HCT116 (cell line): Measurements from ENCODE around the gene LRFN3. TPM values are rescaled to one million over a fixed set of nuclear protein-coding genes. Genes with fewer than 3 reads are reported as not detected.

Source experiments
- ATAC-seq: fragments of 200-7000 bp; cut with Tn5 transposase; 2 replicates; pipeline ENCODE4 v1.9.1; 2020; ENCODE audit warnings: mild to moderate bottlenecking, moderate library complexity
- BruUV-seq: library from RNA; stranded (reverse); fragments of 400-500 nt; replicated peaks from 2 replicates; lab custom pipeline; 2021; lab: Mats Ljungman, UMichigan
- CTCF ChIA-PET: fragments of 300-600 bp; sonication (Branson Sonifier 250); formaldehyde crosslinking; loops from one replicate; lab custom pipeline; 2021; ENCODE audit warnings: antibody characterized with exemption; lab: Charles Lee
- POLR2A ChIA-PET: fragments of 300-600, 350-600 bp; sonication (Branson Sonifier 250); formaldehyde crosslinking; loops from one replicate; lab custom pipeline; 2021; ENCODE audit warnings: antibody characterized with exemption; lab: Charles Lee
- RAD21 ChIA-PET, 2 experiments: fragments of 300-600 bp; sonication (Branson Sonifier 250); formaldehyde crosslinking; loops; one replicate each; lab custom pipeline; 2023; ENCODE audit warnings: low total read pairs in 2 of 2; ENCODE audit not compliant: uncharacterized antibody in 2 of 2, unreplicated experiment in 2 of 2, low non-redundant PET in 1 of 2; lab: Charles Lee
- DNase-seq: peaks from one replicate; pipeline ENCODE4 v3.0.0-alpha.2; 2010; ENCODE audit warnings: low read depth, low spot score
- H2AFZ ChIP-seq: fragments of 200-600 bp; shearing (Covaris generic), sonication (generic); 2 replicates; pipeline ENCODE4 v1.6.1; 2017; ENCODE audit warnings: low read depth, mixed run types, mixed read lengths, antibody characterized with exemption, low read length; ENCODE audit not compliant: poor library complexity, severe bottlenecking
- H3K27ac ChIP-seq: 2 replicates; pipeline ENCODE4 v1.5.1; 2012; ENCODE audit warnings: low read depth, low read length
- H3K27me3 ChIP-seq: fragments of 200-600 bp; sonication (generic); 2 replicates; pipeline ENCODE4 v1.6.1; 2016; ENCODE audit warnings: mixed run types, low read length, mixed read lengths; ENCODE audit not compliant: insufficient read depth
- H3K36me3 ChIP-seq, 2 experiments: fragments of 200-500 bp in 1 of 2; fragments of 200-600 bp in 1 of 2; sonication (Bioruptor generic) in 1 of 2; sonication (generic) in 1 of 2; 2 replicates each; pipeline versions ENCODE4 v1.5.1 to v1.6.1; 2014 to 2016; ENCODE audit warnings: low read length in 2 of 2, inconsistent platforms in 1 of 2, mixed read lengths in 1 of 2, mixed run types in 1 of 2; ENCODE audit not compliant: insufficient read depth in 2 of 2, control insufficient read depth in 1 of 2
- H3K4me1 ChIP-seq, 2 experiments: fragments of 200-600 bp in 1 of 2; sonication (generic) in 1 of 2; 2 replicates each; pipeline versions ENCODE4 v1.5.1 to v1.6.1; 2012 to 2017; ENCODE audit warnings: low read length in 2 of 2, inconsistent platforms in 1 of 2, mild to moderate bottlenecking in 1 of 2, mixed read lengths in 1 of 2, mixed run types in 1 of 2, moderate library complexity in 1 of 2; ENCODE audit not compliant: insufficient read depth in 2 of 2, control insufficient read depth in 1 of 2
- H3K4me2 ChIP-seq: fragments of 200-600 bp; sonication (generic); 2 replicates; pipeline ENCODE4 v1.6.1; 2017; ENCODE audit warnings: mixed run types, low read length, mixed read lengths
- H3K4me3 ChIP-seq, 2 experiments: fragments of 200-600 bp in 1 of 2; sonication (generic) in 1 of 2; replicated peaks in 1 of 2; 2 replicates each; pipeline ENCODE4 v1.5.1; 2011 to 2016; ENCODE audit warnings: low read length in 2 of 2, control low read depth in 1 of 2, low read depth in 1 of 2, mild to moderate bottlenecking in 1 of 2, mixed read lengths in 1 of 2, mixed run types in 1 of 2
- H3K79me2 ChIP-seq: fragments of 200-600 bp; sonication (generic); 2 replicates; pipeline ENCODE4 v1.6.1; 2017; ENCODE audit warnings: mild to moderate bottlenecking, mixed run types, low read length, moderate library complexity, mixed read lengths; ENCODE audit not compliant: insufficient read depth
- H3K9ac ChIP-seq: fragments of 200-600 bp; sonication (generic); 2 replicates; pipeline ENCODE4 v1.6.1; 2016; ENCODE audit warnings: low read length, mixed read lengths
- H3K9me2 ChIP-seq: fragments of 200-600 bp; sonication (generic), shearing (Covaris generic); 2 replicates; pipeline ENCODE4 v1.6.1; 2017; ENCODE audit warnings: mixed run types, mild to moderate bottlenecking, moderate library complexity; ENCODE audit not compliant: insufficient read depth
- H3K9me3 ChIP-seq, 2 experiments: fragments of 200-500 bp in 1 of 2; fragments of 200-600 bp in 1 of 2; sonication (Bioruptor generic) in 1 of 2; sonication (generic) in 1 of 2; 2 replicates each; pipeline ENCODE4 v1.6.1; 2014 to 2017; ENCODE audit warnings: low read length in 2 of 2, mixed read lengths in 2 of 2, inconsistent platforms in 1 of 2, low read depth in 1 of 2, mild to moderate bottlenecking in 1 of 2, mixed run types in 1 of 2, moderate library complexity in 1 of 2; ENCODE audit not compliant: control insufficient read depth in 1 of 2, insufficient read depth in 1 of 2
- H4K20me1 ChIP-seq: fragments of 200-600 bp; sonication (generic), shearing (Covaris generic); 2 replicates; pipeline ENCODE4 v1.6.1; 2017; ENCODE audit warnings: mixed run types, mild to moderate bottlenecking, moderate library complexity; ENCODE audit not compliant: insufficient read depth
- CTCF ChIP-seq, 3 experiments: fragments of 200-600 bp in 1 of 3; sonication (generic) in 1 of 3; IDR thresholded peaks in 2 of 3; conservative IDR thresholded peaks in 1 of 3; 2 replicates each; pipeline ENCODE4 v1.5.1; 2012 to 2017; ENCODE audit warnings: low read depth in 2 of 3, low read length in 2 of 3, antibody characterized with exemption in 1 of 3, borderline replicate concordance in 1 of 3, control low read depth in 1 of 3, mild to moderate bottlenecking in 1 of 3, mixed read lengths in 1 of 3, mixed run types in 1 of 3, moderate library complexity in 1 of 3; ENCODE audit not compliant: insufficient read depth in 1 of 3
- EGR1 ChIP-seq: IDR thresholded peaks from 2 replicates; pipeline ENCODE4 v1.6.1; 2012; ENCODE audit warnings: low read depth
- EZH2phosphoT487 ChIP-seq: fragments of 200-600 bp; IDR thresholded peaks from 2 replicates; pipeline ENCODE4 v1.6.1; 2018; ENCODE audit warnings: antibody characterized with exemption, borderline replicate concordance
- FOSL1 ChIP-seq: IDR thresholded peaks from 2 replicates; pipeline ENCODE4 v1.6.1; 2012; ENCODE audit warnings: low read depth
- JUND ChIP-seq: IDR thresholded peaks from 2 replicates; pipeline ENCODE4 v1.6.1; 2012
- MAX ChIP-seq: IDR thresholded peaks from 2 replicates; pipeline ENCODE4 v1.6.1; 2012
- POLR2A ChIP-seq: IDR thresholded peaks from 2 replicates; pipeline ENCODE4 v1.7.0; 2011; ENCODE audit warnings: borderline replicate concordance; ENCODE audit not compliant: insufficient read depth, insufficient read length; ENCODE audit errors: extremely low read depth
- RAD21 ChIP-seq: IDR thresholded peaks from 2 replicates; pipeline ENCODE4 v1.6.1; 2012; ENCODE audit warnings: low read depth, mild to moderate bottlenecking
- SRF ChIP-seq: IDR thresholded peaks from 2 replicates; pipeline ENCODE4 v1.6.1; 2012; ENCODE audit warnings: low read depth
- TCF7L2 ChIP-seq: IDR thresholded peaks from 2 replicates; pipeline ENCODE4 v1.7.0; 2011; ENCODE audit warnings: borderline replicate concordance, inconsistent platforms; ENCODE audit not compliant: insufficient read depth, insufficient read length; ENCODE audit errors: extremely low read depth
- ZFX ChIP-seq: fragments of 450-650 bp; IDR thresholded peaks from 2 replicates; pipeline ENCODE4 v1.6.1; 2017
- intact Hi-C: fragments of 100-400 bp; cut with micrococcal nuclease; formaldehyde crosslinking; loops from 2 replicates; pipeline ENCODE4 v1.10.0; 2022
- total RNA-seq: library from RNA; stranded (reverse); gene quantifications from one replicate; pipeline ENCODE4 v1.2.1, GENCODE V29; 2021; ENCODE audit not compliant: unreplicated experiment

LRFN3 gene
- total RNA-seq, 1 experiment from 2014 or later, result 18.8 TPM

- H4K20me1 ChIP-seq, result no peaks in the 10 kb centered on the region
- H3K9ac ChIP-seq, result no peak overlapping the region
- peaks cover 26% of the 10 kb centered on the region for H3K79me2 ChIP-seq
- H3K9me2 ChIP-seq, result no peaks in the 10 kb centered on the region
- no peaks in the 10 kb centered on the region for H3K9me3 ChIP-seq
- ATAC-seq (no peak), DNase-seq (no peak)
- RAD21 ChIA-PET, result no interaction called here
- BruUV-seq, result no TSS peak
- no peak overlapping the region; the same call in 1 of the 2 replicates for H3K27ac ChIP-seq
- H3K36me3 ChIP-seq, result 0 out of 4 replicates have a peak, but pooled peaks cover 0 to 3% of the 10 kb centered on the region in 2 experiments
- no peak for TF ChIP-seq ZFX
- TF ChIP-seq RAD21, result no peak
- TF ChIP-seq POLR2A, result no peak
- no peak for TF ChIP-seq MAX
- no peak for TF ChIP-seq SRF
- no peak for TF ChIP-seq EGR1
- TF ChIP-seq TCF7L2, result no peak
- TF ChIP-seq JUND, result no peak
- no peak for TF ChIP-seq CTCF (IDR thresholded peaks at IDR 0.05 in 2 of 3, conservative IDR thresholded peaks at IDR 0.05 in 1 of 3; ENCODE audit: borderline replicate concordance in 1 of 3, insufficient read depth in 1 of 3, low read depth in 2 of 3, low read length in 2 of 3)
- TF ChIP-seq FOSL1, result no peak
- no peak for TF ChIP-seq EZH2phosphoT487
- CTCF ChIA-PET, result no interaction called here
- no peaks in the 10 kb centered on the region for H3K27me3 ChIP-seq
- H3K4me1 ChIP-seq, result peaks cover 13 to 21% of the 10 kb centered on the region in 2 experiments
- no peak overlapping the region for H3K4me3 ChIP-seq
- intact Hi-C loops, result no loop called here
- no peak overlapping the region for H3K4me2 ChIP-seq
- no peak overlapping the region for H2AFZ ChIP-seq
- POLR2A ChIA-PET, result no interaction called here
Measured at GRCh38 chr19:35992907-35993765, 57.0 kb downstream of the LRFN3 start.
